ENCODE results near the gene IP6K1.
A peak's percentile ranks its signal among the peaks of the same experiment; 100 is the strongest.

The IP6K1 gene

GRCh38 chr3:49723628-49724551 lies 62.5 kb downstream of the IP6K1 start, which contains the start of gene GMPPB:
Gene GMPPB, minus strand, starts transcription at chr3:49723951. Its CDS starts 225 bp downstream, at chr3:49723726.
- in situ Hi-C loops (cut with HindIII; ENCODE audit: low pct_unique_long_range_greater_than_20kb, low sequenced_read_pairs): no loop called here
- TF ChIP-seq JUND (IDR thresholded peaks at IDR 0.05; ENCODE audit: low read depth): no peak

GRCh38 chr3:49723296-49723627 lies 63.1 kb downstream of the IP6K1 start:
- DNase-seq (ENCODE audit: low read depth in 1 of 2, low spot score in 1 of 2): peak; percentile 67 to 72
- TF ChIP-seq JUND (IDR thresholded peaks at IDR 0.05; ENCODE audit: low read depth): no peak
- in situ Hi-C loops (cut with HindIII; ENCODE audit: low pct_unique_long_range_greater_than_20kb, low sequenced_read_pairs): no loop called here

More at GRCh38 chr3:49723628-49724551, 62.5 kb downstream of the IP6K1 start, which contains the start of gene GMPPB:
- DNase-seq (ENCODE audit: low read depth in 1 of 2, low spot score in 1 of 2): peak; percentile 96 to 97

- in situ Hi-C loops (cut with HindIII; ENCODE audit: low pct_unique_long_range_greater_than_20kb, low sequenced_read_pairs): no loop called here
- no peak for DNase-seq (ENCODE audit: low read depth in 1 of 2, low spot score in 1 of 2)
- TF ChIP-seq JUND (IDR thresholded peaks at IDR 0.05; ENCODE audit: low read depth): no peak
Measured at GRCh38 chr3:49722896-49723295, 63.4 kb downstream of the IP6K1 start.

- in situ Hi-C loops (cut with HindIII; ENCODE audit: low pct_unique_long_range_greater_than_20kb, low sequenced_read_pairs): no loop called here
- no peak for DNase-seq (ENCODE audit: low read depth in 1 of 2, low spot score in 1 of 2)
- no peak for TF ChIP-seq JUND (IDR thresholded peaks at IDR 0.05; ENCODE audit: low read depth)
Measured at GRCh38 chr3:49721896-49722781, 64.2 kb downstream of the IP6K1 start.

GRCh38 chr3:49721596-49721895 lies 64.8 kb downstream of the IP6K1 start:
- in situ Hi-C loops (cut with HindIII; ENCODE audit: low pct_unique_long_range_greater_than_20kb, low sequenced_read_pairs): no loop called here
- no peak for TF ChIP-seq JUND (IDR thresholded peaks at IDR 0.05; ENCODE audit: low read depth)
- no peak for DNase-seq (ENCODE audit: low read depth in 1 of 2, low spot score in 1 of 2)

GRCh38 chr3:49720855-49721595 lies 65.3 kb downstream of the IP6K1 start:
- no peak for TF ChIP-seq JUND (IDR thresholded peaks at IDR 0.05; ENCODE audit: low read depth)
- no peak for DNase-seq (ENCODE audit: low read depth in 1 of 2, low spot score in 1 of 2)
- in situ Hi-C loops (cut with HindIII; ENCODE audit: low pct_unique_long_range_greater_than_20kb, low sequenced_read_pairs): no loop called here

- in situ Hi-C loops (cut with HindIII; ENCODE audit: low pct_unique_long_range_greater_than_20kb, low sequenced_read_pairs): no loop called here
- TF ChIP-seq JUND (IDR thresholded peaks at IDR 0.05; ENCODE audit: low read depth): no peak
- DNase-seq (ENCODE audit: low read depth in 1 of 2, low spot score in 1 of 2): peak; percentile 42 to 68
Measured at GRCh38 chr3:49719214-49719884, 67.0 kb downstream of the IP6K1 start, which contains the start of gene AMIGO3. Gene AMIGO3, minus strand, starts transcription at chr3:49719684. Its CDS starts 219 bp downstream, at chr3:49719465.

- DNase-seq (ENCODE audit: low read depth in 1 of 2, low spot score in 1 of 2): no peak
- no peak for TF ChIP-seq JUND (IDR thresholded peaks at IDR 0.05; ENCODE audit: low read depth)
- in situ Hi-C loops (cut with HindIII; ENCODE audit: low pct_unique_long_range_greater_than_20kb, low sequenced_read_pairs): no loop called here
Measured at GRCh38 chr3:49718858-49719213, 67.5 kb downstream of the IP6K1 start.

GRCh38 chr3:49717959-49718857 lies 68.1 kb downstream of the IP6K1 start:
- in situ Hi-C loops (cut with HindIII; ENCODE audit: low pct_unique_long_range_greater_than_20kb, low sequenced_read_pairs): no loop called here

GRCh38 chr3:49717211-49717958 lies 69.0 kb downstream of the IP6K1 start:
- TF ChIP-seq JUND (IDR thresholded peaks at IDR 0.05; ENCODE audit: low read depth): no peak
- no peak for DNase-seq (ENCODE audit: low read depth in 1 of 2, low spot score in 1 of 2)

More at GRCh38 chr3:49717959-49718857, 68.1 kb downstream of the IP6K1 start:
- no peak for DNase-seq (ENCODE audit: low read depth in 1 of 2, low spot score in 1 of 2)
- TF ChIP-seq JUND (IDR thresholded peaks at IDR 0.05; ENCODE audit: low read depth): no peak

More at GRCh38 chr3:49717211-49717958, 69.0 kb downstream of the IP6K1 start:
- in situ Hi-C loops (cut with HindIII; ENCODE audit: low pct_unique_long_range_greater_than_20kb, low sequenced_read_pairs): no loop called here

Data from T47D (cell line).